ENCODE results near the gene FCAR.
"Not testable (repeated sequence)": the region's sequence is repeated elsewhere in the genome, so short reads cannot be mapped to it uniquely, and the experiment has no call there.

FCAR gene

GRCh38 chr19:54889566-54889965 is 15.5 kb downstream of the FCAR start:
- DNase-seq (ENCODE audit: insufficient read length, low spot score) (no peak), FAIRE-seq (no peak)

GRCh38 chr19:54893406-54893805 is 19.4 kb downstream of the FCAR start:
- FAIRE-seq: no peak
- DNase-seq (ENCODE audit: insufficient read length, low spot score): no peak

- not testable (repeated sequence) for FAIRE-seq; DNase-seq (ENCODE audit: insufficient read length, low spot score)
These were observed 20.1 kb downstream of the FCAR start for GRCh38 chr19:54894106-54894505.

DNA sequence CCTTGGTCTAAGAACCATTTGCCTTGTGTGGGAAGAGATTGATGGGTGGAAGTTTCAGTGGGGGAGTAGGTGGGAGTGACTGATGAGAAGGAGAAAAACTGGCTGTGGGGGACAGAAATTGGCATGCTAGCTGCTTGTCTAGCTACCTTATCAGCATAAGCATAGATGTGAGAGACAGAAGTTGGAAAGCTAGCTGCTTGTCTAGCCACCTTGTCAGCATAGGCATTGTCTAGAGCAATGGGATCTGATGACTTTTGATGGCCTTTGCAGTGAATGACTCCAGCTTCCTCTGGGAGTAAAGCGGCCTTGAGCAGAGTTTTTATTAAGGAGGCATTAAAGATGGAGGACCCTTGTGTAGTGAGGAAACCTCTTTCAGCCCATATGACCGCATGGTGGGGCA is 22.0 kb downstream of the FCAR start:
- DNase-seq (ENCODE audit: insufficient read length, low spot score) (no peak), FAIRE-seq (no peak)

- not testable (repeated sequence) for DNase-seq (ENCODE audit: insufficient read length, low spot score); FAIRE-seq
These were observed 24.6 kb downstream of the FCAR start for GRCh38 chr19:54898685-54899084.

GRCh38 chr19:54899646-54900045 is 25.6 kb downstream of the FCAR start:
- FAIRE-seq; DNase-seq (ENCODE audit: insufficient read length, low spot score): not testable (repeated sequence)

DNA sequence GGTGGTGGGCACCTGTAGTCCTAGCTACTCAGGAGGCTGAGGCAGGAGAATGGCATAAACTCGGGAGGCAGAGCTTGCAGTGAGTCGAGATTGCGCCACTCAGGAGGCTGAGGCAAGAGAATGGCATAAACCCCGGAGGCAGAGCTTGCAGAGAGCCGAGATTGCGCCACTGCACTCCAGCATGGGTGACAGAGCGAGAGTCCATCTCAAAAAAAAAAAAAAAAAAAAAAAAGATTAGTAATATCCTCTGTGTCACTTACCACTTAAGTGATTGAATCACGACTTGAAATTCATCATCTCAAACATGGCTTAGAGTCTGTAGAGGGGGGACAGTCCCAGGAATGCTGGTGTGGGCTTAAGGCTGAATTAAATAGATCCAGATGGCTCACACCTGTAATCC is 27.1 kb downstream of the FCAR start:
- DNase-seq (ENCODE audit: insufficient read length, low spot score); FAIRE-seq: not testable (repeated sequence)

DNA sequence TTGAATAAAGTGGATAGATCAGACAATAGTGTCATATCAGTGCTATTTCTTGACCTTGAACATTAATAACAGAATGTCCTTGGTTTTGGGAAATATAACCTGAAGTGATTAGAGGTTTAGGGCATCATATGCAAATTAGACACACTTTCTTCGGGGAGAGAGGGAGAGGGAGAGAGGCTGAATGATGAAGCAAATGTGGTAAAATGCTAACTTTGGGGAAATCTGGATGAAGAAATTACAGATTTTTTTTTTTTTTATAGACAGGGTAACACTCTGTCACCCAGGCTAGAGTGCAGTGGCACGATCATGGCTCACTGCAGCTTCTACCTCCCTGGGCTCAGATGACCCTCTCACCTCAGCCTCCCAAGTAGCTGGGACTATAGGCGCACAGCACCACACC is 28.0 kb downstream of the FCAR start:
- FAIRE-seq: no peak
- DNase-seq (ENCODE audit: insufficient read length, low spot score): no peak

DNA sequence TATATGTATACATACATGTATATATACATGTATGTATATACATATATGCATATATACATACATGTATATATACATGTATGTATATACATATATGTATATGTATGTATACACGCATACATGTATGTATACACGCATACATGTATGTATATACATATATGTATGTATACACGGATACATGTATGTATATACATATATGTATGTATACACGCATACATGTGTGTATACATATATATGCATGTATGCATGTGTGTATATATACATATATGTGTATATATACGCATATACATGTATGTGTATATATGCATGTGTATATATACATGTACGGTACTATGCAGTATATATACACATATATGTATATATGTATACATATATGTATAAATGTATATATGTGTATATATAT is 29.3 kb downstream of the FCAR start:
- FAIRE-seq (no peak), DNase-seq (ENCODE audit: insufficient read length, low spot score) (no peak)

DNA sequence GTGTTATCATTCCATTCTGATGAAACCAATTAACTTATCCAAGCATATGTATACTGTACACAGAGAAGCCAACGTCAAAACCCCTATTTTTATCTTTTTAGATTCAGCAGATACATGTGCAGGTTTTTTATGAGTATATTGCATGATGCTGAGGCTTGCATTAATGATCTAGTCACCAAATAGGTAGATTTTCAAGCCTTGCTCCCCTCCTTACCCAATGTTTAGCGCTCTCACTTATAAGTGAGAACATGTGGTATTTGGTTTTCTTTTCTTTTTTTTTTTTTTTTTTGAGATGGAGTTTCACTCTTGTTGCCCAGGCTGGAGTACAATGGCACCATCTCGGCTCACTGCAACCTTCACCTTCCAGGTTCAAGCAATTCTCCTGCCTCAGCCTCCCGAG is 30.2 kb downstream of the FCAR start:
- not testable (repeated sequence) for FAIRE-seq; DNase-seq (ENCODE audit: insufficient read length, low spot score)

DNA sequence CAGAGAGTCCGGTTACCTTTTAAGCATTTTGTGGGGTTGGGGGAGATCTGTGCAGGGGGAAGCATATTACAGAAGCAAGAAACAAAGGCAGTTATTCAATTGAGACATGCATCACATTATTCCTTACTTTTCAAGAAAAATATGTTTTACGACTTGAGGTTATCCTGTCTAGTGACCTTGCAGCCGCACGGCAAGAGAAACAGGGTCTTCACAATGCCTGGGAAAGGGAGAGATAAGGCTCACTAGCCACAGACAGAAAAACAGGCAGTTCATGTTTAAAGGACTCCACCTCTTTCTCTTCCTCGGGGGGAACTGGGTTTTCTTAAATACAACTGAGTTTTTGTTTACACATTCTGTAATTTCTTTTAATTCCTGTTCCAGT is 31.4 kb downstream of the FCAR start:
- FAIRE-seq: no peak
- DNase-seq (ENCODE audit: insufficient read length, low spot score): no peak

GRCh38 chr19:54905803-54906511 is 31.9 kb downstream of the FCAR start, which contains the start of gene NCR1:
Gene NCR1, plus strand, starts transcription at chr19:54906148. Its CDS starts 40 bp downstream, at chr19:54906188.
- no peak for FAIRE-seq

GRCh38 chr19:54906819-54907218 is 32.8 kb downstream of the FCAR start:
- no peak for FAIRE-seq
- DNase-seq (ENCODE audit: insufficient read length, low spot score): no peak

More at GRCh38 chr19:54905803-54906511, 31.9 kb downstream of the FCAR start, which contains the start of gene NCR1:
- DNase-seq (ENCODE audit: insufficient read length, low spot score): no peak

DNA sequence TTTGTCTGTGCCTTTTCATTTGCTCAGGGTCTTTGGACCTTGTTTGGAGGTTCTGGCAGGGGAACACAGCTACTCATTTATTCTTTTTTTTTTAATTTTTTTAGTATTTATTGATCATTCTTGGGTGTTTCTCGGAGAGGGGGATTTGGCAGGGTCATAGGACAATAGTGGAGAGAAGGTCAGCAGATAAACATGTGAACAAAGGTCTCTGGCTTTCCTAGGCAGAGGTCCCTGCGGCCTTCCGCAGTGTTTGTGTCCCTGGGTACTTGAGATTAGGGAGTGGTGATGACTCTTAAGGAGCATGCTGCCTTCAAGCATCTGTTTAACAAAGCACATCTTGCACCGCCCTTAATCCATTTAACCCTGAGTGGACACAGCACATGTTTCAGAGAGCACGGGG is 33.9 kb downstream of the FCAR start:
- not testable (repeated sequence) for DNase-seq (ENCODE audit: insufficient read length, low spot score); FAIRE-seq

DNA sequence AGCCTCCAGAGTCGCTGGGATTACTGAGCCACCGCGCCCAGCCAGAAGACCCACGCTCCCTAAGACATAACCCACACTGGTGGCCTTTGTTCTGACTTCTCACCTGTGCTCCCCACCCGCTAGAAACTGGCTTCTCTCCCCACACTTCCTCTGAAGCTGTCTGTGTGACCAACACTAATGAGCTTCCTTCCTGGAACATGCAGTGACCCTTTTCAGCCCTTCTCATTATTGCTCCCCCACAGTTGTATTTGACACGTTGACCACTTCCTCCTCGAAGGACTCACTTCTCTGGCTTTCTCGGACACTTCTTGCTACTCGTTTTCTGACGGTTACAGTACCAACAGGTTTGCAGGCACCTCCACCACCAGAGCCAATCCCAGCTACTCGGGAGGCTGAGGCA is 42.8 kb downstream of the FCAR start:
- peak; percentile 14 for FAIRE-seq

GRCh38 chr19:54918499-54918898 is 44.5 kb downstream of the FCAR start:
- DNase-seq (ENCODE audit: insufficient read length, low spot score) (no peak), FAIRE-seq (no peak)

More for the DNA sequence above, 42.8 kb downstream of the FCAR start:
- DNase-seq (ENCODE audit: insufficient read length, low spot score): peak; percentile 39

DNA sequence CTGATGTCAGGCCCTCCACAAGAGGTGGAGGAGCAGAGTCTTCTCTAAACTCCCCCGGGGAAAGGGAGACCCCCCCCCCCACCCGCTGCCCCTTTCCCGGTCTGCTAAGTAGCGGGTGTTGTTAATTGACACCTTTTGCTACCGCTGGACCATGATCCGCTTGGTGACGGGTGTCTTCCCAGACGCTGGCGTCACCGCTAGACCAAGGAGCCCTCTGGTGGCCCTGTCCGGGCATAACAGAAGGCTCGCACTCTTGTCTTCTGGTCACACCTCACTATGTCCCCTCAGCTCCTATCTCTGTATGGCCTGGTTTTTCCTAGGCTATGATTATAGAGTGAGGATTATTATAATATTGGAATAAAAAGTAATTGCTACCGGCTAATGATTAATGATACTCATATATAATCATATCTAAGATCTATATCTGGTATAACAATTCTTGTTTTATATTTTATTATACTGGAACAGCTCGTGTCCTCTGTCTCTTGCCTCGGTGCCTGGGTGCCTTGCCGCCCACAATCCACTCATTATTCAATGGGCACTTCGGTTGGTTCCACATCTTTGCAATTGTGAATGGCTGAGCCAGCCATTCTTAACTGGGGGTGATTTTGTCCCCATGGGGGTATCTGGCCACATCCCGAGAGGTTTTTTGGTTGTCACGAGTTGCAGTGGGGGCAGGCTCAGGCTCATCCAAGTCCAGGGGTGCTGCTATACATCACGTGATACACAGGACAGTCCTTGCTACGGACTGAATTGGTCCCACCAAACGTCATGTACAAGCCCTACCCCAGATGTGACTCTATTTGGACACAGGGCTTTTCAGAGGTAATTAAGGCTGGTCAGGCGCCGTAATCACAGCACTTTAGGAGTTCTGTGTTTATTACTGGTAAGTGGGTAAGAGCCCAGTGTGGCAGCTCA is 45.9 kb downstream of the FCAR start:
- FAIRE-seq: not testable (repeated sequence)

DNA sequence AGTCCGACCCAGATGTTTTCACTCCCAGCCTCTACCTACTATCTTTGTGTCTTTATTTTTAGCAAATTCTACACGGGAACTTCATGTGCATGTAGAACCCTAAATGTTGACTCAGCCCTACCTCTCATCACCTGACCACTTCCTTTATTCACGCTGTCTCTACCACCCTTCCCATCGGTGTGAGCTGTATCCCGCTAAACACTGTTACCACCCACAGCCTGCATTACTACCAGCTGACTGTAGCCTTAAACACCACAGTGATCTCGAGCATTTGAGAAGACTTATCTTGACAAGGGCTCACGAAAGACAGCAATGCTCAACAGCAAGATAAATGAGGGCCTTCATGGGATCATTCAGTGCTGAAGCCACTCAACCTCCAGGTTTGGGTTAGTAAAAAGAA is 47.0 kb downstream of the FCAR start:
- no peak for DNase-seq (ENCODE audit: insufficient read length, low spot score)
- no peak for FAIRE-seq

More for the DNA sequence above, 45.9 kb downstream of the FCAR start:
- DNase-seq (ENCODE audit: insufficient read length, low spot score): not testable (repeated sequence)

- DNase-seq (ENCODE audit: insufficient read length, low spot score): no peak
- FAIRE-seq: no peak
These were observed 49.2 kb downstream of the FCAR start for GRCh38 chr19:54923276-54923675.

- DNase-seq (ENCODE audit: insufficient read length, low spot score) (no peak), FAIRE-seq (no peak)
These were observed 54.3 kb downstream of the FCAR start for GRCh38 chr19:54928299-54928698.

GRCh38 chr19:54937926-54938325 is 63.9 kb downstream of the FCAR start:
- FAIRE-seq (peak; percentile 4), DNase-seq (ENCODE audit: insufficient read length, low spot score) (peak; percentile 83)
